CD4-positive, alpha-beta T cell (primary cell): ENCODE data around the gene TPH1. TPM values are rescaled to one million over a fixed set of nuclear protein-coding genes. Genes with fewer than 3 reads are reported as not detected.

Experiments used
- ATAC-seq: fragments of 200-7000 bp; cut with Tn5 transposase; one replicate; pipeline ENCODE4 v1.10.0; 2022; ENCODE audit warnings: mild to moderate bottlenecking; ENCODE audit not compliant: poor library complexity
- CTCF ChIA-PET: fragments of 350-600 bp; sonication (Branson Sonifier 250); formaldehyde crosslinking; loops from one replicate; lab custom pipeline; 2021; ENCODE audit warnings: antibody characterized with exemption, inconsistent platforms; lab: Charles Lee
- POLR2A ChIA-PET: fragments of 350-600 bp; sonication (Branson Sonifier 250); formaldehyde crosslinking; loops from one replicate; lab custom pipeline; 2021; ENCODE audit warnings: antibody characterized with exemption, inconsistent platforms; lab: Charles Lee
- DNase-seq, 14 experiments: peaks; one replicate each; pipeline ENCODE4 v3.0.0-alpha.2; 2013 to 2020; ENCODE audit warnings: mixed read lengths in 2 of 14
- H3K27ac ChIP-seq, 2 donors: one replicate each; pipeline versions ENCODE4 v1.5.1 to v1.7.0; 2013; ENCODE audit warnings: low read length in 2 of 2, low read depth in 1 of 2, mild to moderate bottlenecking in 1 of 2
- H3K27me3 ChIP-seq, 2 experiments: 1 replicate in 1 of 2; 2 replicates in 1 of 2; pipeline versions ENCODE4 v1.6.1 to v1.7.0; 2013; ENCODE audit warnings: low read length in 2 of 2, control low read depth in 1 of 2, mild to moderate bottlenecking in 1 of 2, moderate library complexity in 1 of 2; ENCODE audit not compliant: insufficient read depth in 2 of 2, control insufficient read depth in 1 of 2
- H3K36me3 ChIP-seq: one replicate; pipeline ENCODE4 v1.6.1; 2013; ENCODE audit warnings: low read length, control low read depth; ENCODE audit not compliant: insufficient read depth
- H3K4me1 ChIP-seq: one replicate; pipeline ENCODE4 v1.6.1; 2013; ENCODE audit warnings: low read length, control low read depth; ENCODE audit not compliant: insufficient read depth
- H3K4me3 ChIP-seq: one replicate; pipeline ENCODE4 v1.5.1; 2013; ENCODE audit warnings: mild to moderate bottlenecking, low read length, moderate library complexity
- H3K9me3 ChIP-seq, 2 experiments: 1 replicate in 1 of 2; 2 replicates in 1 of 2; pipeline versions ENCODE4 v1.6.1 to v1.7.0; 2013; ENCODE audit warnings: low read length in 2 of 2, mild to moderate bottlenecking in 2 of 2, control low read depth in 1 of 2, moderate library complexity in 1 of 2; ENCODE audit not compliant: control insufficient read depth in 1 of 2, insufficient read depth in 1 of 2
- H3K27ac Mint-ChIP-seq: one replicate; pipeline ENCODE4 v1.8.0; 2020; ENCODE audit warnings: mixed read lengths
- H3K27me3 Mint-ChIP-seq: one replicate; pipeline ENCODE4 v1.8.0; 2021; ENCODE audit warnings: mixed read lengths
- H3K36me3 Mint-ChIP-seq: one replicate; pipeline ENCODE4 v1.8.0; 2021; ENCODE audit warnings: low read depth, mixed read lengths
- H3K4me1 Mint-ChIP-seq: one replicate; pipeline ENCODE4 v1.8.0; 2021; ENCODE audit warnings: low read depth, mixed read lengths
- H3K4me3 Mint-ChIP-seq: one replicate; pipeline ENCODE4 v1.8.0; 2020; ENCODE audit warnings: mild to moderate bottlenecking, mixed read lengths
- H3K9me3 Mint-ChIP-seq: one replicate; pipeline ENCODE4 v1.8.0; 2020; ENCODE audit warnings: mixed read lengths
- intact Hi-C, 2 experiments: fragments of 100-400 bp; cut with DNase I in 1 of 2; cut with micrococcal nuclease in 1 of 2; formaldehyde crosslinking; loops; one replicate each; pipeline versions ENCODE4 v1.15.1 to v1.9.0; 2023 to 2025; cut with DNase I, micrococcal nuclease
- polyA plus RNA-seq, 2 donors: library from polyadenylated mRNA; unstranded; fragments of 120-200 nt; gene quantifications; one replicate each; pipeline ENCODE4 v1.2.1, GENCODE V29; 2013
- total RNA-seq, 174 experiments: library from RNA in 2 of 174; stranded (reverse) in 2 of 174; gene quantifications; one replicate each; pipeline ENCODE4 v1.2.3 and lab custom pipeline; 2021 to 2026
- TF ChIP-seq, protein P1 (sequence below): fragments of 200-600 bp; IDR thresholded peaks from one replicate; pipeline ENCODE4 v1.8.0; 2022; ENCODE audit warnings: antibody characterized with exemption, mild to moderate bottlenecking

TPH1 gene
- total RNA-seq (1 to 10 TPM; 1.1 to 1.5 TPM), total RNA-seq (lab: John Stamatoyannopoulos, UW) (0.14 to 4.8 (median 1.5) reads per million in 172 experiments)
- 0.92 TPM for polyA plus RNA-seq (2013, experiment 1 of 2)
- polyA plus RNA-seq (2013, experiment 2 of 2), result 1.5 TPM

DNA sequence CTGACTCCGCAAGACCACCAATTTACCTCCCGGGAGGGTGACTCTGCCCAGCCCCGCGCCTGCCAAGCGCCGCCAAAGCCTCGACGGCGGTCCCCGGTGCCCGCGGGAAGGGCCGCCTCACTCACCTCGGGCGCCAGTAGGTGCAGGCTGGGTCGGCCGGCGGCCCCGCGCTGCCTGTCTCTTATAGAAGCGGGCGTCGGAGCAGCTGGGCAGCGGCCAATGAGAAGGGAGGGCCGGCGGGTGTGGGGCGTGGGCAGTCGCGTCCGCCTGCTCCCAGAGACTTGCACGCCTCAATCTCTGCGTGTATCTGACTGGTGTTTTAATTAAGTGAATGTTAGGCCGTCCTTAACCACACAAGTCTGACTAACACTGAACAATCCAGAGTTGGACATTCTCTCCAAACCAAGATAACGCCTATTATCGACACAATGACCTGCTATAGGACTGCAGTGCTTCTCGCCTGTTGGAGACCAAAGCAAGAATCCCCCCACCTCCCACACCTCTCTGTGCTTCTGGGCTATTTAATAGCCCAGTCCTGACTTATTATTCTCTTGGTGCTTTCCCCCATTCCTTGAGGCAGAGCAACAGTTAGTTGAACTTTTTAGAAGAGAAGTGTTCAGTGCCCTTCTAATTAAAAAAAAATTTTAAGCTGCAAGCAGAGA lies at the start of gene TPH1:
TSS of gene TPH1 (minus strand) at position 154 of the 662 bp plus-strand sequence. CDS start 5,507 bp downstream, outside the sequence.
- CTCF ChIA-PET, result no interaction called here
- Histone ChIP-seq H3K27ac (no peak within 1 kb of the TSS), H3K4me3 (no peak within 1 kb of the TSS), H3K4me1 (no peaks in the 10 kb centered on the region), H3K36me3 (no peaks in the 10 kb centered on the region), H3K9me3 (no peaks in the 10 kb centered on the region), H3K27me3 (peaks cover 12 to 27% of the 10 kb centered on the region in 2 experiments)
- TF ChIP-seq, protein P1, sequence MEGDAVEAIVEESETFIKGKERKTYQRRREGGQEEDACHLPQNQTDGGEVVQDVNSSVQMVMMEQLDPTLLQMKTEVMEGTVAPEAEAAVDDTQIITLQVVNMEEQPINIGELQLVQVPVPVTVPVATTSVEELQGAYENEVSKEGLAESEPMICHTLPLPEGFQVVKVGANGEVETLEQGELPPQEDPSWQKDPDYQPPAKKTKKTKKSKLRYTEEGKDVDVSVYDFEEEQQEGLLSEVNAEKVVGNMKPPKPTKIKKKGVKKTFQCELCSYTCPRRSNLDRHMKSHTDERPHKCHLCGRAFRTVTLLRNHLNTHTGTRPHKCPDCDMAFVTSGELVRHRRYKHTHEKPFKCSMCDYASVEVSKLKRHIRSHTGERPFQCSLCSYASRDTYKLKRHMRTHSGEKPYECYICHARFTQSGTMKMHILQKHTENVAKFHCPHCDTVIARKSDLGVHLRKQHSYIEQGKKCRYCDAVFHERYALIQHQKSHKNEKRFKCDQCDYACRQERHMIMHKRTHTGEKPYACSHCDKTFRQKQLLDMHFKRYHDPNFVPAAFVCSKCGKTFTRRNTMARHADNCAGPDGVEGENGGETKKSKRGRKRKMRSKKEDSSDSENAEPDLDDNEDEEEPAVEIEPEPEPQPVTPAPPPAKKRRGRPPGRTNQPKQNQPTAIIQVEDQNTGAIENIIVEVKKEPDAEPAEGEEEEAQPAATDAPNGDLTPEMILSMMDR, result no peak
- no peak for DNase-seq
- H3K4me3 Mint-ChIP-seq, result no peak within 1 kb of the TSS
- intact Hi-C loops, result no loop called here
- POLR2A ChIA-PET, result no interaction called here
- H3K9me3 Mint-ChIP-seq, result no peaks in the 10 kb centered on the region
- H3K4me1 Mint-ChIP-seq, result no peaks in the 10 kb centered on the region
- no peak within 1 kb of the TSS for H3K27ac Mint-ChIP-seq
- peaks cover 56% of the 10 kb centered on the region for H3K27me3 Mint-ChIP-seq
- H3K36me3 Mint-ChIP-seq, result no peaks in the 10 kb centered on the region
- no peak for ATAC-seq

DNA sequence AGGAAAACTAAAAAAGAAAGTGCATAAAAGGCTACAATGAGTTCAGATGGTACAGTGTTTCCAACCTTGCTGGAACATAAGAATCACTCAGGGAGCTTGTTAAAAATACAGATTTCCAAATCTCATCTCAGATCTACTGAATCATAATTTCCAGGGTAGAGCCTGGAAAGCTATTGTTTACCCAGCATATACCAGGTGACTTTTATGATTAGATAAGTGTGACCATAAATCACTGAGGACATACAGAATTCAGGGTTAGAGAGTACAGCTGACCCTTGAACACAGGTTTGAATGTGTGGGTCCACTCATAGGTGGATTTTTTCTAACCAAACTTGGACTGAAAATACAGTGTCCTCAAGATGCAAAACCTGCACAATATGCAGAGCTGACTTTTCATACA lies 47.9 kb upstream of the TPH1 start:
- DNase-seq (no peak), ATAC-seq (no peak)
- H3K9me3 Mint-ChIP-seq, result no peaks in the 10 kb centered on the region
- H3K9me3 ChIP-seq, result no peaks in the 10 kb centered on the region
- no peak overlapping the region for H3K4me3 Mint-ChIP-seq
- POLR2A ChIA-PET, result no interaction called here
- TF ChIP-seq, protein P1, result no peak
- peaks cover 79% of the 10 kb centered on the region for H3K36me3 Mint-ChIP-seq
- CTCF ChIA-PET, result interaction anchor here (1.1 kb wide), 1 partner anchor 12 kb away, joined by 4 read pairs; no protein-coding TSS in a partner anchor
- no peak overlapping the region for H3K27ac Mint-ChIP-seq
- no peaks in the 10 kb centered on the region for H3K27me3 Mint-ChIP-seq
- no peak overlapping the region for H3K27ac ChIP-seq
- no peaks in the 10 kb centered on the region for H3K4me1 ChIP-seq
- peaks cover 67% of the 10 kb centered on the region for H3K36me3 ChIP-seq
- H3K4me1 Mint-ChIP-seq, result no peaks in the 10 kb centered on the region
- intact Hi-C loops, result loop anchor here in 1 of 2 experiments (2.0 kb wide), 1 partner anchor 21 kb away; no protein-coding TSS in a partner anchor
- no peak overlapping the region for H3K4me3 ChIP-seq
- no peaks in the 10 kb centered on the region for H3K27me3 ChIP-seq

DNA sequence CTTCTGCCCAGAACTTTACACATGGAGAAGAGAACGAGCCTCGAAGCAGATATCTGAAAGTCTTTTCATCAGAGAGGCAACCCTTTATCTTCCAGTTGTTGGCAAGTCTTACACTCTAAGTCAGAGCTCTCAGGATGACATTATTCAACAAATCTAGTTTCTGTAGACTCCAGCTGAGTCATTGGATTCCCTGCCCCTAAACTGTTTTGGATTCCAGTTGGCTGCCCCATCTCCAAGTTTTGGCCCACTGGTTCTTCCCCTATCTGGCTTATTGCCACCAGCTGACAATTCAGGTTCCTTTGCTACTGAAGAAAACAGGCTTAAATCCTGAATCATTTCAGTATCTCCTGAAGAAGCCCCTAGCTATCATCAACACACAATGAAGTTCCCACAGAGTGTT lies 45.7 kb upstream of the TPH1 start:
- no peak overlapping the region for H3K27ac ChIP-seq
- intact Hi-C loops, result loop anchor here in 1 of 2 experiments (2.0 kb wide), 1 partner anchor 19 kb away; no protein-coding TSS in a partner anchor

More for the DNA sequence above, 45.7 kb upstream of the TPH1 start:
- peaks cover 89% of the 10 kb centered on the region for H3K36me3 ChIP-seq
- ATAC-seq (no peak), DNase-seq (no peak)
- H3K4me1 ChIP-seq, result no peaks in the 10 kb centered on the region
- H3K4me3 ChIP-seq, result no peak overlapping the region
- no peaks in the 10 kb centered on the region for H3K27me3 ChIP-seq
- POLR2A ChIA-PET, result no interaction called here
- CTCF ChIA-PET, result interaction anchor here (0.6 kb wide), 1 partner anchor 23 kb away, joined by 4 read pairs; no protein-coding TSS in a partner anchor
- peaks cover 87% of the 10 kb centered on the region for H3K36me3 Mint-ChIP-seq
- H3K4me1 Mint-ChIP-seq, result no peaks in the 10 kb centered on the region
- H3K27ac Mint-ChIP-seq, result no peak overlapping the region
- no peak overlapping the region for H3K4me3 Mint-ChIP-seq
- H3K27me3 Mint-ChIP-seq, result no peaks in the 10 kb centered on the region
- TF ChIP-seq, protein P1, result no peak
- H3K9me3 Mint-ChIP-seq, result no peaks in the 10 kb centered on the region
- no peaks in the 10 kb centered on the region for H3K9me3 ChIP-seq
